Activated CD4-positive, CD25-positive, alpha-beta regulatory T cell treated with anti-CD3 and anti-CD28 coated beads, Interleukin-2, amount 50 U/mL, for 16 hours (primary cell): Measurements from ENCODE around the gene RBPMS2.
A peak's percentile ranks its signal among the peaks of the same experiment; 100 is the strongest.

ENCODE experiments used
- DNase-seq: peaks from one replicate; pipeline ENCODE4 v3.0.0-alpha.2; 2020; ENCODE audit warnings: low read depth, low spot score

Gene RBPMS2

DNA sequence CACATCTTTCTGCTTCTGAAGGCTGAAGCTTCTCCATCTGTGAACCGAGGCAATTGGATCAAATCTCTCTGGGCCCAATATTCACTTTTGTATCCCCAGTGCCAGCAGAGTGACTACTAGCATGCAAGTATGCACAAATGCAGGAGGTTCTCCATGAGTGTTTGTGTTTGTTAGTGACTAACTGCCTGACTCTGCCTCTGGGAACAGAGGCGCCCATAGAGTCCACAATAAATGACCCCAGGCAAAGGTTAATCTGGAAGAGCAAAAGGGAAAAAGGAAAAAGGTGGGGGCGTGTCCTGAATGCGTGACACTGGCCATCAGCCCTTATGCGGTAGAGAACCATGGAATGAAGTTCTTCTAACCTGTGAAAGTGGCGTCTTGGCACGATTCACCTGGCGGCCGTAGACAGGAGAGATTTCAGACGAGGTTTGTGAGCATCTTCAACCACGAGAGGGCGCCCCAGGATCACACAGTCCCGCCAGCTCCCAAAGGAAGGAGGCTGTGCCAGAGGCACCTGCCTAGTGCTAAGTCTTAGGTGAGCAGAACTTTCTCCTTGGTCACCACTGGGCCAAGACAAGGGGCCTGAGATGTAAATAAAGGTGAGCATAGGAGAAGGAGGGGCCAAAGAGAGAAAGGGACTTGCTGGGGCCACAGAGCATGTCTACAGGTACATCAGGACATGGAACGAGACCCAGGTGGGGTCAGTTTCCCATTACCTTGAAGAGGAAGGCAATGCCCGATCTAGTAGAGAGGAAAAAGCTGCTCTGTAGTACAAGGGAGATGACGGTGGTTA, 44.2 kb downstream of the RBPMS2 start:
- peak; percentile 71 for DNase-seq

DNA sequence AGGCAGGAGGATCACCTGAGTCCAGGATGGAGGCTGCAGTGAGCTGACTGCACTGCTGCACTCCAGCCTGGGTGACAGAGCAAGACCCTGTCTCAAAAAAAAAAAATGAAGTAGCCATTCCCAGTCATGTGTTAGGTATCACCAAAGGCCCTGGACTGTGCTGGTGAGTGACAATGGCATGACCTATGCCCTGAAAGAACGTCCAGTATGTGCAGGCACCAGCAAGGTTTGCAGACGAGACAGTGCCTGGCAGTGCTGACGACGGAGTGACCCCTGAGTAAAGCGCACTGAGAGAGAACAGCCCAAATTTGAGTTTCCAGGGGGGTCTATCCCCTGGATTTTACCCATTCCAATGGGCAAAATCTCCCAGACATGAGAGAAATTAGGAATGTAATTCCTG, 45.2 kb downstream of the RBPMS2 start:
- no peak for DNase-seq

DNA sequence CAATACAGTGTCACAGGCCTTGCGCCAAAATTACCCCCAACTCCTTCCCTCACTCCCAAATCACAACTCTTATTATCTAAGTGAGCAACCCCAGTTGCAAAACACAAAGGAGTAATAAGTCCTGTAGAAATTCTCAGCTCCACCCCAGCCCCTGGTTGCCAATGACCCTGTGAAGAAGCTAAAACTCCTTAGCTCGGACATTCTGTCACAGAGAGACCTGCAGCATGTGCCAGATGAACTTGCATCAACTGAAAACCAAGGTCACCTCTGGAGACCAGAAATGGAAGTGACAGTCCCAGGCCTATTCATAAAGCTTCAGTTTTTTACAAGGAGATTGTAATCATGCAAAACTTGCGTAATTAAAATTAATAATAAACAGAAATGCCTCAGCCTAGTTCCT, 55.2 kb downstream of the RBPMS2 start:
- no peak for DNase-seq

- no peak for DNase-seq
Measured at GRCh38 chr15:64717735-64718495, 57.5 kb downstream of the RBPMS2 start.

DNA sequence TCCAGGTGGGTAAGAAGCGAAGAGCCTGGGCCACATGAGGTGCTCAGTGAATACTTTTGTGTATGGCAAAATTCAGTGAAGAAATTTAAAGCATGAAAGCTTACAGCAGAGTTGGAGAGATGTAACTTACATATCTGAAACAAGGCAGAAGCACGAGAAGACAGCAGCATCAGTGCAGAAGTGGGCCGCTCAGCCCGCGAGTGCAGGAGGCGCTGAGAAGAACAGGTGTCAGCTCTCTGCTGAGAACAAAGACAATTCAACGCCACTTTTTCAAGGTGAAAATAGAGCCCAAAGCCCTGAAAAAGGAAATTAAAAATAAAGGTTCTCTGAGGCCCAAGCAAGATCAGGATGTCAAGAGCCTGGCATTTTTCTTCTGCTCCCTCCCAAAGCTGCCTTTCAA, 58.3 kb downstream of the RBPMS2 start:
- DNase-seq, result no peak

GRCh38 chr15:64716452-64716851, 58.9 kb downstream of the RBPMS2 start:
- no peak for DNase-seq

GRCh38 chr15:64713592-64713991, 61.8 kb downstream of the RBPMS2 start:
- no peak for DNase-seq

DNA sequence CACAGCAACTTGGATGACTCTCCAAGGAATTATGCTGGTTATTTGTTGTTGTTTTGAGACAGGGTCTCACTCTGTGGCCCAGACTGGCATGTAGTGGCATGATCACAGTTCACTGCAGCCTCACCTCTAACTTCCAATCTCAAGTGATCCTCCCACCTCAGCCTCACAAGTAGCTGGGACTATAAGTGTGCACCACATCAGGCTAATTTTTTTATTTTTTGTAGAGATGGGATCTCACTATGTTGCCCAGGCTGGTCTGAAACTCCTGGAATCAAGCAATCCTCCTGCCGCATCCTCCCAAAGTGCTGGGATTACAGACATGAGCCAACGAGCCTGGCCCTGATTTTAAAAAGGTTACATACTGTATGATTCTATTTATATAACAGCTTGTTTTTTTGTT, 63.0 kb downstream of the RBPMS2 start:
- DNase-seq, result no peak

DNA sequence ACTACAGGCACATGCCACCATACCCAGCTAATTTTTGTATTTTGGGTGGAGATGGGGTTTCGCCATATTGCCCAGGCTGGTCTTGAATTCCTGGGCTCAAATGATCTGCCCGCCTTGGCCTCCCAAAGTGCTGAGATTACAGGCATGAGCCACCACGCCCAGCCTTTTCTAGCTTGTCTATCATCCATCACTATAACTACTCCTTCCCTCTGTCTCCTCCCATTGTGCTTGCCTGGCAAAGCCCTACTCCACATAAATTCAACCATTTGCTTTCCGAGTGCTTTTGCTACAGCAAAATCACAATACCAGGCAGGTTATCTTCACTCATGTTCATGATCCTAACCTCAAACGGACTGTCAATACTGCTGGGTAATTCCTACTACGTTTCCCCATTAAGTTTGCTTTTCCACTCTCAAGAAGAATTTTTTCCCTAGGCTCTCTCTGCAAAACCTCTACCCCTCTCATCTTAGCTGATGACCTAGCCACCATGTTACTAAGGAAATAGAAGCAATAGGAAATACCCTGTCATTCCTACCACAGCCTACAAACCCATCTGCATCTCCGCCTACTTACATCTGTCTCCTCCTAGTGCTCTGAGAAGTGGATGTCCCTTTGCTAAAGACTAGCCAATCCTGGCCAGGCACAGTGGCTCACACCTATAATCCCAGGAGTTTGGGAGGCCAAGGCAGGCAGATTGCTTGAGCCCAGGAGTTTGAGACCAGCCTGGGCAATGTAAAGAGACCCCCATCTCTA, 64.5 kb downstream of the RBPMS2 start:
- no peak for DNase-seq

DNA sequence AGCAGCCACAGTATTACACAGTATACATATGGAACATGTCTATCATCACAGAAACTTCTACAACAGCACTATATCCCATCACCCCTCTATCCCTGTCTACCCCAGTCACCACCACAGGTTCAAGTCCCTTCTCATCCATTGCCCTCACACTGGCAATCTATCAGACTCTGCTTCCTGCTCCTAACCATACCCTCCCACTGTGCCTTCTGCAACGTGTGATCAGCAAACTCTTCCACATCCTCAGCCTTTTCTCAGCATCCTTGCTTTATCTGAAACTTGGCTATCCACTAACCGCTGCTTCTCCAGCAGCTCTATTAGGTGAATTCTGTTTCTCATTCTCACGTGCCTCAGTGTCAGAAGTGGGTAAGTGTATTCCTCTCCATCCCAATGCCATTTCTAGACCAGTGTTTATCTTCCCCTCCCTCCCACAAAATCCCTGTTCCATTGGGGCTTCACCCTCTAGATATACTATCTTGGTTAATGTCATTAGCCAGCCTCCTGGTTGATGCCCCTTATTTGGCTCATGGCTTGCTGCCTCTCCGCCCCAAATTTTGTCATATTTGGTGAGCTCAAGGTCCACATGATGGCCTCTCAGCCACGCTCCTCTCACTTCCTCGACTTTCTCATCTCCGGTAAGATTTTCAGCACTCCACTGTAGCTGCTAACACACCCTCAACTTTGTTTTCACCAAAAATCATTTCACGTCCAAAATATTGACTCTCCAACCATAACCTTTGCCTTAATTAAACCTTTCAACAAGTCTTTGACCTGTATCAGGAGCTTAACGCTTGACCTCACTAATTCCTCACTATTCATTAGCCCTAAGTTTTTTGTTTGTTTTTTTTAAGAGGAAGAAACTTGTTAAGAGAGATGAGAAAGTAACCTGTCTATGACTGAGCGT, 69.1 kb downstream of the RBPMS2 start:
- DNase-seq, result no peak

DNA sequence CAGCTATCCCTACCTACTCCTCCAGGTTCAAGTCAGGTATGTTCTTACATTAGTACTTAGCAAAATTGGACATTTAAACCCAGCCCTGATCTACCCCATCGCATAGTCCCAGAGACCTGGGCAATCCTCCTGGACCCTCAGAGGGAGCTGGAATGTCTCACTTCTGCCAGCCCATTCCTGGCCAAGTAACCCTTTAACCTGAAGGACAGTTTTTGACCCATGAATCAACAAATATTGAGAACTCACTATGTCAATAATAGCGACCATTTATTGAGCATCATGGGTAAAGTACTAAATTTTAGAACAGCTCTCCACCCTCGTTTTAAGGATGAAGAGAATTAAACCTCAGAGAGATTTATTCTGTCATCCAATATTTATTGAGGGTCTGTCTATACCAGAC, 70.4 kb downstream of the RBPMS2 start:
- DNase-seq, result no peak

GRCh38 chr15:64703632-64703959, 71.8 kb downstream of the RBPMS2 start:
- DNase-seq, result no peak

DNA sequence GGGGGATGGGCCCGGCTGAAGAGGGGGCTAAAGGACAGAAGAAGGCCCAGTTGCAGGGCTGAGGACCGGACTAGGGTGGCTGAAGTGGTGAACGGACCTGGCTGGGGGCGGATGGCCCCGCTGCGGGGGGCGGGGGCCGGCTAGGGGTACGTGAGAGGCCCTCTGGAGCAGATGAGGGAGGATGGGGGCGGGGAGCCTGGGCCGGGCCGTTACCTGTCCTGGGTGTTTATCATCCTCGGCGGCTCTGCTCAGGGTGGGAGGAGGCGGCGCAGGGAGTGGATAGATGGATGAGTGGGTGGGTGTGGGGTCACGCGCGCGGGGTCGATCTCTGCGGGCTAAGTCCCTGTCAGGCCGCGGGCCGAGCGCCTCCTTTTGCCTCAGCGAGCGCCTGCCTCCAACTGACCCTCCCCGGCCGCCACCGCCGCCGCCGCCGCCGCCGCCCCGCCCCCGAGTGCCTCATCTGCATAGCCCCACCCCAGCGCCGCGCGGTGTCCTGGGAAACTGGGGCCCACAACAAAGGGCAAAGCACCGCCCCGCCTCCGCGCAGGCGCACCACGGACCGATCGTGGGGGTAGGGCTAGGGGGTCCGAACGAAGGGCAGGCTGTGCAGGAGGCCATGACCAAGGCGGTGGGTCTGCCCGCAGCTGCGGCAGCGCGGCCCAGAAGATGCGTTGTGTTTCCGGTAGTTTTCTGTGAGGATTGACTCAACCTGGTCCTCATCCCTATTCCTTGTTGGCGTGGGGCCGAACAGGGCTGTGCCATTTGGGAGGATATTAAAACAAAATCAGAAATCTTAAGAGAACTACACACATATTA, 72.4 kb downstream of the RBPMS2 start:
- peak; percentile 95 for DNase-seq

GRCh38 chr15:64701482-64702184, 73.8 kb downstream of the RBPMS2 start:
- no peak for DNase-seq

DNA sequence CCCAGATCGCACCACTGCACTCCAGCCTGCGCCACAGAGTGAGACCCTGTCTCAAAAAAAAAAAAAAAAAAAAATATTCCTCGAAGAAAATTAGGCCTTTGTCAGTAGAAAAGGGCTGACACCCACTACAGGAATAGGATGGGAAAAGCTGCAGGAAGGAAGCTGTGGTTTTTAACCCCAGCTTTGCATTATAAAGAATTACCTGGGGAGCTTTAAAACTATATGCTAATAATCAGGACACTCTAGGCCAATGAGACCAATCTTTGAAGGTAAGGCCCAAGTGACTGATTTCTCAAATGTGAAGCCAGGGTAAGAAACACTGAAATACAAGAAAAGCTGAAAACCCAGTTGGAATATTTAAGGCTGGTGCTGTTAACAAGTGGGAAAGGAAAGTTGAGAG, 74.3 kb downstream of the RBPMS2 start:
- no peak for DNase-seq

DNA sequence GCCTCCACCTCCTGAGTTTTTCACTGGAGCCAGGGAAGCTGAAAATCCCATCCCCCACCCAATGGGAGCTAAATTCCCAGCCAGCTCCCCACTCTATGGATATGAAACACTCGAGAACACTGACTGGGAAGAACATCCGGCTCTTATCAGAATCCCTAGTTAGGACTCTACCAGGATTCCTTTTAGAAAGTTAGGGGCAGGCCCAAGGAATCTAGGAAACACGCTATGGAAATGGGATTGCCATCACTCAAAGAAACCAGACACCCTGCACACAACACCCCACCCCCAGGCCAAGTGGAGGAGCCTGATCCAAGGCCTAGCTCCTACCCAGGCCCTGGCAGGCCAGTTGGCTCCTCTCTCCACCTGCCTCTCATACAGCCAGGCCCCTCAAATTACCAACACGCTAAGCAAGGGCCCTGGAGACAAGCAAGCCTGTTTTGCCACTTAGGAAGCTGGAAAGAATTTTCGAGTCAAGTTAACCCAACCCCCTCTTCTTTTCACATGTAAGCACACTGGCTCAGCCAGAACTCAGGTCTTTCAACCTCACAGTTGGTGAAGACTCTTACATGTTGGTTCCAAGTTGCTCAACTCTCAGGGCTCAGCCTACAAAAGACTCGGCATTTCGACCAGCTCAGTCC, 75.5 kb downstream of the RBPMS2 start:
- no peak for DNase-seq

GRCh38 chr15:64698823-64699222, 76.6 kb downstream of the RBPMS2 start:
- no peak for DNase-seq

GRCh38 chr15:64697911-64698369, 77.4 kb downstream of the RBPMS2 start:
- no peak for DNase-seq

DNA sequence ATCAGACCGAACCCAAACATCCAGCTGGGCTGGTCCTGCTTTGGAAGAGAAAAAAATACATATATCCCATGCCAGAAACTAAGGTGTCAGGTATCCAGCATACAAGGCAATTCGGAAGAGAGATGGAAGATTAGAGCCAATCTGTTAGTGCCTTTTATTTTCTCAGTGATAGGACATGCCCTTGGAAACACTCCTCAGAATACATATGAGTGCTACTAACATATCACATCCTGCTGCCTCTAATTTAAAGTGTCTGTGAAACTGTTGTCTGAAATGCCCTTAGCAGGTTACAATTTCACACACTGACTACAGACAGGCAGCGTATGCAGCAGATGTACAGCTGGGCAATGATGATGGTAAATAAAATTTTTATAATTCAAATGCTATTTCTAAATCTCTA, 78.9 kb downstream of the RBPMS2 start:
- no peak for DNase-seq
